HG03095 (cell line): ENCODE results near the gene NSRP1.
"Not testable (repeated sequence)": the region's sequence is repeated elsewhere in the genome, so short reads cannot be mapped to it uniquely, and the experiment has no call there.

Source experiments
- ATAC-seq: cut with Tn5 transposase; IDR thresholded peaks from one replicate; pipeline ENCODE4 v1.9.1; 2021; ENCODE audit warnings: moderate library complexity; ENCODE audit not compliant: unreplicated experiment

Gene NSRP1

GRCh38 chr17:30117675-30118081, 1.1 kb downstream of the NSRP1 start:
- no peak for ATAC-seq

GRCh38 chr17:30118635-30119034, 2.0 kb downstream of the NSRP1 start:
- ATAC-seq: not testable (repeated sequence)

GRCh38 chr17:30124273-30124796, 7.7 kb downstream of the NSRP1 start:
- no peak for ATAC-seq

GRCh38 chr17:30130121-30130520, 13.5 kb downstream of the NSRP1 start:
- ATAC-seq: no peak

GRCh38 chr17:30132615-30133014, 16.0 kb downstream of the NSRP1 start:
- ATAC-seq: no peak

GRCh38 chr17:30133197-30133596, 16.6 kb downstream of the NSRP1 start:
- no peak for ATAC-seq

GRCh38 chr17:30134551-30134950, 17.9 kb downstream of the NSRP1 start:
- no peak for ATAC-seq

- no peak for ATAC-seq
Measured at GRCh38 chr17:30137158-30137557, 20.5 kb downstream of the NSRP1 start.

GRCh38 chr17:30147860-30148259, 31.2 kb downstream of the NSRP1 start:
- ATAC-seq: not testable (repeated sequence)

- ATAC-seq: no peak
Measured at GRCh38 chr17:30148376-30148775, 31.8 kb downstream of the NSRP1 start.

GRCh38 chr17:30151471-30151870, 34.9 kb downstream of the NSRP1 start:
- no peak for ATAC-seq

GRCh38 chr17:30153463-30153862, 36.8 kb downstream of the NSRP1 start:
- no peak for ATAC-seq

- ATAC-seq: no peak
Measured at GRCh38 chr17:30155389-30155788, 38.8 kb downstream of the NSRP1 start.

GRCh38 chr17:30158896-30159625, 42.4 kb downstream of the NSRP1 start:
- ATAC-seq: no peak

GRCh38 chr17:30160419-30161172, 44.0 kb downstream of the NSRP1 start:
- no peak for ATAC-seq

GRCh38 chr17:30161601-30162000, 45.0 kb downstream of the NSRP1 start:
- no peak for ATAC-seq

- no peak for ATAC-seq
Measured at GRCh38 chr17:30164531-30164930, 47.9 kb downstream of the NSRP1 start.

GRCh38 chr17:30165147-30165546, 48.5 kb downstream of the NSRP1 start:
- ATAC-seq: no peak

GRCh38 chr17:30165960-30166359, 49.3 kb downstream of the NSRP1 start:
- ATAC-seq: no peak

- no peak for ATAC-seq
Measured at GRCh38 chr17:30170415-30170987, 53.9 kb downstream of the NSRP1 start.

- ATAC-seq: no peak
Measured at GRCh38 chr17:30172560-30172959, 55.9 kb downstream of the NSRP1 start.

- peak; percentile 73 for ATAC-seq
Measured at GRCh38 chr17:30173649-30174048, 57.0 kb downstream of the NSRP1 start.
